GM18867 (cell line): ENCODE results near the gene ADGRV1.
"Not testable (repeated sequence)": the region's sequence is repeated elsewhere in the genome, so short reads cannot be mapped to it uniquely, and the experiment has no call there.

Experiments used
- ATAC-seq: cut with Tn5 transposase; IDR thresholded peaks from one replicate; pipeline ENCODE4 v1.9.1; 2021; ENCODE audit warnings: mild to moderate bottlenecking, moderate library complexity; ENCODE audit not compliant: unreplicated experiment

The ADGRV1 gene

GRCh38 chr5:90641528-90641927 is 82.9 kb downstream of the ADGRV1 start:
- ATAC-seq, result no peak

GRCh38 chr5:90642706-90643229 is 84.2 kb downstream of the ADGRV1 start:
- no peak for ATAC-seq

DNA sequence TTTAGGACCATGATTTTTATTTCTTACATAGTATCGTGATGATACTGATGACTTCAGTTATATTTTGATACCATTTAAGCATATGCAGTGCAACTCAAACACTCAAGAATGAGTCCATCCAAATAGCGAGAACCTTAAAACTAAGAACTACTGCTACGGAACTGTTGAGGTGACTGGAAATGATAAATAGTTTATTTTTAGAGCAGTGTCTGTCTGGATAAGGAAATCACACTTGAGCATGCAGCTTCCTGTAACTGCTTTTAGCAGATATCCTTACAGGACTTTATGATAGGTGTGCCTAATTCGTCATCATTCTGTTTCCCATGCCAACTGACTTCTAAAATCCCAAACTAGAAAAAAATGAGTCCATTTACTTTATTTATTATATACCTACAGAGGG is 85.5 kb downstream of the ADGRV1 start:
- no peak for ATAC-seq

GRCh38 chr5:90645024-90645610 is 86.5 kb downstream of the ADGRV1 start:
- ATAC-seq, result peak; percentile 41

DNA sequence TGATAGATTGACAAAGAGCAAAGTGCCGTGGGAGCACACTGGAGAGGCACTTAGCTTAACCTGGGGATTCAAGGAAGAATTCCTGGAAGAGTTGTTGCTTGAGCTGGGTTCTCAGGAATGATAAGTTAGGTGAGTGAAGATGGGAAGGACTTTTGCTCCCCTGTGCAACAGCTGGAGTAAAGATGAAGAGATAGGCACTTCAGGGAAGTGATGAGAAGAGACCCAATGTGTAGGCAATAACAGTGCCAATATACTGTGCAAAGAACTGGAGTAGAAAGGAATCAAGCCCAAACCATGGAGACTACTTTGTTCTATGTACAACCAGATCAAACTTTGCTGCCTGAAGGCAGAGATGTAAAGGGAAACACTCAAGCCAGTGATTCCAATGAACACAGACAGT is 92.2 kb downstream of the ADGRV1 start:
- ATAC-seq, result no peak

DNA sequence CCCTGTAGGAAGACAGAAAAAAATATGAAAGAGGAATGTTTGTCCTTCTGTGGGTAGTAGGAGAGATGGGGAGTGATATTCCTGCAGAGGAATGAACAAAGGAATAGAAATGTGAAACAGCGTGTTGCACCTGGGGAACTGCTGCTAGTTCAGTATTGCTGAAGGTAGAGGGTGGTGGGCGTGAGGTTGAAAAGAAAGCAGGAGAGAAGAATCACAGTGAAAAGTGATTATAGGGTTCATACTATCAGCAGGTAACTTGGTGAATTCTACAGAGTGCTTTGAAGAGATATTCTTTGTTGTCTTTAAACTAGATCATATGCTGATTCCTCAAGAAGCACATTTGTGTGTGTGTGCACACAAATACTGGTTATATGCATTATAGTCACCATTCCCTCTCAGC is 95.6 kb downstream of the ADGRV1 start:
- no peak for ATAC-seq

GRCh38 chr5:90655423-90655822 is 96.8 kb downstream of the ADGRV1 start:
- no peak for ATAC-seq

GRCh38 chr5:90657030-90657429 is 98.4 kb downstream of the ADGRV1 start:
- ATAC-seq, result no peak

- no peak for ATAC-seq
These were observed 99.2 kb downstream of the ADGRV1 start for GRCh38 chr5:90657788-90658187.

GRCh38 chr5:90658620-90659019 is 100.0 kb downstream of the ADGRV1 start:
- ATAC-seq, result no peak

- ATAC-seq, result not testable (repeated sequence)
These were observed 109.5 kb downstream of the ADGRV1 start for GRCh38 chr5:90668079-90668565.

GRCh38 chr5:90675222-90675621 is 116.6 kb downstream of the ADGRV1 start:
- ATAC-seq, result no peak

- ATAC-seq, result no peak
These were observed 122.4 kb downstream of the ADGRV1 start for GRCh38 chr5:90680921-90681563.

- no peak for ATAC-seq
These were observed 123.7 kb downstream of the ADGRV1 start for GRCh38 chr5:90682278-90682677.

DNA sequence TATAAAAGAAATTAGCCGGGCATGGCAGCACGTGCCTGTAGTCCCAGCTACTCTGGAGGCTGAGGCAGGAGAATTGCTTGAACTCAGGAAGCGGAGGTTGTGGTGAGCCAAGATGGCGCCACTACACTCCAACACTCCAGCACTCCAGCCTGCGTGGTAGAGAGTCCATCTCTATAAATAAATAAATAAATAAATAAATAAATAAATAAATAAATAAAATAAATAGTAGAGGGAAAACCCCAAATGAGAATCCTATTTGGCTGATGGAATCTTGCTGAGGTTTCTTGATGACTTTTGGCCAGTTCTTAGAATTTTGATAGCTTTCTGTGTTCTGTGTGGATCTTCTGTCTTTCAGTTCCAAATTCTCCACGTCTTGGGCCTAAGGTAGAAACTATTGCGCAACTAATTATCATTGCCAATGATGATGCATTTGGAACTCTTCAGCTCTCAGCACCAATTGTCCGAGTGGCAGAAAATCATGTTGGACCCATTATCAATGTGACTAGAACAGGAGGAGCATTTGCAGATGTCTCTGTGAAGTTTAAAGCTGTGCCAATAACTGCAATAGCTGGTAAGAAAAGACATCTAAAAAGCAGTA is 126.9 kb downstream of the ADGRV1 start:
- no peak for ATAC-seq

GRCh38 chr5:90686363-90686762 is 127.8 kb downstream of the ADGRV1 start:
- not testable (repeated sequence) for ATAC-seq

- not testable (repeated sequence) for ATAC-seq
These were observed 128.9 kb downstream of the ADGRV1 start for GRCh38 chr5:90687458-90687857.

DNA sequence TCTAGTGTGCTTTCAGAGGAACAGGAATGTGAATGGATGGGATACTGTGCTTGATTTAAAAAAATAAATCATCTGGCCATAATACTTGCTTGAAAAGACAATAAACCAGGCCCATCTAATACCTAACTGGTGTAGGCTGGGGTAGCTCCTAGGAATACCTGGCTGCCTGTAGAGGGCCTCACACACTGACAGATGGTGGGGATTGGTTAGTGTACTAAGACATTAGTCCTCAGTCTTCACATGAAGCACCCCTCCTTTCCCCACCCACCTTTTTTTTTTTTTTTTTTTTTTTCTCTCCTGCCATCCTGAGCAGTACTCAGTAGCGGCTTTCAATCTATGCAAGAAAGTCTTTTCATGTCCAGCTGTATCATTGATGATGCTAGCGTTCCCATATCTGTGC is 130.5 kb downstream of the ADGRV1 start:
- ATAC-seq, result no peak

- no peak for ATAC-seq
These were observed 131.7 kb downstream of the ADGRV1 start for GRCh38 chr5:90690307-90690706.

GRCh38 chr5:90691533-90691932 is 132.9 kb downstream of the ADGRV1 start:
- ATAC-seq, result no peak

DNA sequence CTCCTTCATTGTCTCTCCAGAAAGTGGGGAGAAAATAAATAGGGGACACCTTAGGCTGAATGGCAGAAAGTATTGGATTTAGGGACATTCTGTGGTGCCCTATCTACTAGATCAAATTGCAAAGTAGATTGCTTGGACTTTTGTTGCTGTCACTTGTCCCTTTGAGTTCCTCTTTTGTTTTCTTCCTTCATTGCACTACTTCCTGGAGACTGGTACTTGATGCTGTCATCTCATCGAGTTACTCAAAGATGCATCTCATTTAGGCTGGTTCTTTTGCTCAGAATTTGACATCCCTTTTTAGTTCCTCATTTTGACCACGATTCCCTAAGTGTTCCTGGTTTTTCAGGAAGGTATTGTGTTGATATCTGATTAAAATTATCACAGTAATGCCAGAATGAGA is 137.6 kb downstream of the ADGRV1 start:
- no peak for ATAC-seq

- no peak for ATAC-seq
These were observed 141.7 kb downstream of the ADGRV1 start for GRCh38 chr5:90700299-90700698.
